Measurements from ENCODE around the gene SYCE3.
A peak's percentile ranks its signal among the peaks of the same experiment; 100 is the strongest.

SYCE3 gene

GRCh38 chr22:50583294-50583861, 20.7 kb upstream of the SYCE3 start:
- TF ChIP-seq CTCF (IDR thresholded peaks at IDR 0.05; ENCODE audit: extremely low read depth, missing control alignments), result no peak
- no peak for DNase-seq (ENCODE audit: low spot score)

GRCh38 chr22:50582493-50583293, 20.0 kb upstream of the SYCE3 start, which contains the start of gene CHKB:
Gene CHKB, minus strand, starts transcription at chr22:50582849. Its CDS starts 68 bp downstream, at chr22:50582781.
- DNase-seq (ENCODE audit: low spot score), result peak; percentile 100
- TF ChIP-seq CTCF (IDR thresholded peaks at IDR 0.05; ENCODE audit: extremely low read depth, missing control alignments), result no peak

- DNase-seq (ENCODE audit: low spot score), result no peak
- TF ChIP-seq CTCF (IDR thresholded peaks at IDR 0.05; ENCODE audit: extremely low read depth, missing control alignments), result no peak
Observed at GRCh38 chr22:50581950-50582492, 19.3 kb upstream of the SYCE3 start.

GRCh38 chr22:50581031-50581949, 18.6 kb upstream of the SYCE3 start:
- TF ChIP-seq CTCF (IDR thresholded peaks at IDR 0.05; ENCODE audit: extremely low read depth, missing control alignments), result no peak
- DNase-seq (ENCODE audit: low spot score), result no peak

- DNase-seq (ENCODE audit: low spot score), result no peak
- no peak for TF ChIP-seq CTCF (IDR thresholded peaks at IDR 0.05; ENCODE audit: extremely low read depth, missing control alignments)
Observed at GRCh38 chr22:50579752-50580151, 17.0 kb upstream of the SYCE3 start.

GRCh38 chr22:50578776-50579310, 16.1 kb upstream of the SYCE3 start:
- peak; percentile 21 for DNase-seq (ENCODE audit: low spot score)
- TF ChIP-seq CTCF (IDR thresholded peaks at IDR 0.05; ENCODE audit: extremely low read depth, missing control alignments), result no peak

Data from GM20000 (cell line).